ENCODE measurements around the gene ALK.

Gene ALK

GRCh38 chr2:29222381-29223179 lies 698.8 kb downstream of the ALK start:
- no peaks in the 10 kb centered on the region for H3K4me1 Mint-ChIP-seq (ENCODE audit: low read depth)
- no peak overlapping the region for H3K4me3 Mint-ChIP-seq
- no peaks in the 10 kb centered on the region for H3K36me3 Mint-ChIP-seq
- peaks cover 3% of the 10 kb centered on the region for H3K27me3 Mint-ChIP-seq
- H3K27ac Mint-ChIP-seq: no peak overlapping the region
- no peaks in the 10 kb centered on the region for H3K9me3 Mint-ChIP-seq (ENCODE audit: low read depth)

GRCh38 chr2:29220506-29221270 lies 700.7 kb downstream of the ALK start:
- H3K27ac Mint-ChIP-seq: no peak overlapping the region
- H3K4me3 Mint-ChIP-seq: no peak overlapping the region

GRCh38 chr2:29219374-29219773 lies 702.0 kb downstream of the ALK start:
- H3K27ac Mint-ChIP-seq: no peak overlapping the region
- no peaks in the 10 kb centered on the region for H3K9me3 Mint-ChIP-seq (ENCODE audit: low read depth)
- no peaks in the 10 kb centered on the region for H3K36me3 Mint-ChIP-seq
- H3K4me1 Mint-ChIP-seq (ENCODE audit: low read depth): no peaks in the 10 kb centered on the region
- H3K27me3 Mint-ChIP-seq: no peaks in the 10 kb centered on the region
- no peak overlapping the region for H3K4me3 Mint-ChIP-seq

More at GRCh38 chr2:29220506-29221270, 700.7 kb downstream of the ALK start:
- Mint-ChIP-seq H3K4me1 (ENCODE audit: low read depth) (no peaks in the 10 kb centered on the region), H3K36me3 (no peaks in the 10 kb centered on the region), H3K9me3 (ENCODE audit: low read depth) (no peaks in the 10 kb centered on the region), H3K27me3 (no peaks in the 10 kb centered on the region)

- Mint-ChIP-seq H3K27ac (no peak overlapping the region), H3K27me3 (no peaks in the 10 kb centered on the region), H3K36me3 (no peaks in the 10 kb centered on the region), H3K9me3 (ENCODE audit: low read depth) (no peaks in the 10 kb centered on the region), H3K4me3 (no peak overlapping the region), H3K4me1 (ENCODE audit: low read depth) (no peaks in the 10 kb centered on the region)
Observed at GRCh38 chr2:29218550-29219125, 702.7 kb downstream of the ALK start.

GRCh38 chr2:29218071-29218470 lies 703.3 kb downstream of the ALK start:
- Mint-ChIP-seq H3K36me3 (no peaks in the 10 kb centered on the region), H3K9me3 (ENCODE audit: low read depth) (no peaks in the 10 kb centered on the region), H3K4me3 (no peak overlapping the region), H3K4me1 (ENCODE audit: low read depth) (no peaks in the 10 kb centered on the region), H3K27ac (no peak overlapping the region), H3K27me3 (no peaks in the 10 kb centered on the region)

- Mint-ChIP-seq H3K27ac (no peak overlapping the region), H3K9me3 (ENCODE audit: low read depth) (no peaks in the 10 kb centered on the region), H3K4me1 (ENCODE audit: low read depth) (no peaks in the 10 kb centered on the region), H3K36me3 (no peaks in the 10 kb centered on the region), H3K27me3 (no peaks in the 10 kb centered on the region), H3K4me3 (no peak overlapping the region)
Observed at GRCh38 chr2:29216609-29216909, 704.8 kb downstream of the ALK start.

GRCh38 chr2:29215739-29216608 lies 705.4 kb downstream of the ALK start:
- no peak overlapping the region for H3K4me3 Mint-ChIP-seq
- no peaks in the 10 kb centered on the region for H3K36me3 Mint-ChIP-seq
- H3K4me1 Mint-ChIP-seq (ENCODE audit: low read depth): no peaks in the 10 kb centered on the region
- no peaks in the 10 kb centered on the region for H3K27me3 Mint-ChIP-seq
- no peak overlapping the region for H3K27ac Mint-ChIP-seq
- H3K9me3 Mint-ChIP-seq (ENCODE audit: low read depth): no peaks in the 10 kb centered on the region

GRCh38 chr2:29215073-29215472 lies 706.3 kb downstream of the ALK start:
- Mint-ChIP-seq H3K9me3 (ENCODE audit: low read depth) (no peaks in the 10 kb centered on the region), H3K27me3 (no peaks in the 10 kb centered on the region), H3K27ac (no peak overlapping the region), H3K4me3 (no peak overlapping the region), H3K36me3 (no peaks in the 10 kb centered on the region), H3K4me1 (ENCODE audit: low read depth) (no peaks in the 10 kb centered on the region)

- Mint-ChIP-seq H3K9me3 (ENCODE audit: low read depth) (no peaks in the 10 kb centered on the region), H3K36me3 (no peaks in the 10 kb centered on the region), H3K4me3 (no peak overlapping the region), H3K27ac (no peak overlapping the region), H3K4me1 (ENCODE audit: low read depth) (no peaks in the 10 kb centered on the region), H3K27me3 (no peaks in the 10 kb centered on the region)
Observed at GRCh38 chr2:29213888-29214291, 707.5 kb downstream of the ALK start.

GRCh38 chr2:29212009-29212408 lies 709.4 kb downstream of the ALK start:
- Mint-ChIP-seq H3K4me1 (ENCODE audit: low read depth) (no peaks in the 10 kb centered on the region), H3K27ac (no peak overlapping the region), H3K9me3 (ENCODE audit: low read depth) (no peaks in the 10 kb centered on the region), H3K36me3 (peaks cover 4% of the 10 kb centered on the region), H3K27me3 (no peaks in the 10 kb centered on the region), H3K4me3 (no peak overlapping the region)

GRCh38 chr2:29209551-29209950 lies 711.8 kb downstream of the ALK start:
- no peaks in the 10 kb centered on the region for H3K27me3 Mint-ChIP-seq

GRCh38 chr2:29207352-29208148 lies 713.8 kb downstream of the ALK start:
- Mint-ChIP-seq H3K4me3 (no peak overlapping the region), H3K36me3 (peaks cover 14% of the 10 kb centered on the region), H3K4me1 (ENCODE audit: low read depth) (no peaks in the 10 kb centered on the region), H3K27ac (no peak overlapping the region), H3K9me3 (ENCODE audit: low read depth) (no peaks in the 10 kb centered on the region), H3K27me3 (no peaks in the 10 kb centered on the region)

More at GRCh38 chr2:29209551-29209950, 711.8 kb downstream of the ALK start:
- H3K36me3 Mint-ChIP-seq: peaks cover 9% of the 10 kb centered on the region
- no peaks in the 10 kb centered on the region for H3K9me3 Mint-ChIP-seq (ENCODE audit: low read depth)
- no peak overlapping the region for H3K27ac Mint-ChIP-seq
- H3K4me1 Mint-ChIP-seq (ENCODE audit: low read depth): no peaks in the 10 kb centered on the region
- no peak overlapping the region for H3K4me3 Mint-ChIP-seq

GRCh38 chr2:29206941-29207340 lies 714.4 kb downstream of the ALK start:
- no peaks in the 10 kb centered on the region for H3K4me1 Mint-ChIP-seq (ENCODE audit: low read depth)
- no peak overlapping the region for H3K4me3 Mint-ChIP-seq
- H3K27me3 Mint-ChIP-seq: no peaks in the 10 kb centered on the region
- H3K27ac Mint-ChIP-seq: no peak overlapping the region
- H3K36me3 Mint-ChIP-seq: peaks cover 14% of the 10 kb centered on the region
- H3K9me3 Mint-ChIP-seq (ENCODE audit: low read depth): no peaks in the 10 kb centered on the region

GRCh38 chr2:29202819-29203495 lies 718.4 kb downstream of the ALK start:
- no peak overlapping the region for H3K27ac Mint-ChIP-seq
- no peaks in the 10 kb centered on the region for H3K27me3 Mint-ChIP-seq
- no peak overlapping the region for H3K4me3 Mint-ChIP-seq
- no peaks in the 10 kb centered on the region for H3K4me1 Mint-ChIP-seq (ENCODE audit: low read depth)
- H3K36me3 Mint-ChIP-seq: peaks cover 16% of the 10 kb centered on the region
- H3K9me3 Mint-ChIP-seq (ENCODE audit: low read depth): no peaks in the 10 kb centered on the region
